IMR-90 (cell line): ENCODE measurements around the gene JCAD. TPM values are rescaled to one million over a fixed set of nuclear protein-coding genes. Genes with fewer than 3 reads are reported as not detected.

Source experiments
- ATAC-seq: fragments of 200-7000 bp; cut with Tn5 transposase; 2 replicates; pipeline ENCODE4 v1.9.1; 2020; ENCODE audit warnings: low read depth, mild to moderate bottlenecking, moderate library complexity
- BruUV-seq: library from RNA; stranded (reverse); fragments of 400-500 nt; replicated peaks from 2 replicates; lab custom pipeline; 2021; lab: Mats Ljungman, UMichigan
- CTCF ChIA-PET: fragments of 300-600 bp; formaldehyde crosslinking; extraction: SDS; loops from one replicate; lab custom pipeline; 2021; ENCODE audit warnings: antibody characterized with exemption; lab: Yijun Ruan, JAX
- POLR2A ChIA-PET: fragments of 300-600 bp; sonication (Branson Sonifier 250); formaldehyde crosslinking; loops from one replicate; lab custom pipeline; 2022; ENCODE audit warnings: antibody characterized with exemption; ENCODE audit not compliant: unreplicated experiment; lab: Charles Lee
- DNase-seq: peaks from one replicate; pipeline ENCODE4 v3.0.0; 2013
- H2AFZ ChIP-seq: replicated peaks from 2 replicates; pipeline ENCODE3; 2013; ENCODE audit warnings: low read length, mild to moderate bottlenecking; ENCODE audit not compliant: poor library complexity
- H2AK5ac ChIP-seq: 2 replicates; pipeline ENCODE4 v1.6.1; 2013; ENCODE audit warnings: low read depth, low read length, inconsistent platforms
- H2AK9ac ChIP-seq: replicated peaks from 2 replicates; pipeline ENCODE3; 2013; ENCODE audit warnings: mild to moderate bottlenecking, low read depth, low read length, moderate library complexity; ENCODE audit not compliant: poor library complexity
- H2BK120ac ChIP-seq: 2 replicates; pipeline ENCODE4 v1.6.1; 2013; ENCODE audit warnings: low read depth, low read length, inconsistent platforms
- H2BK15ac ChIP-seq: 3 replicates; pipeline ENCODE4 v1.6.1; 2013; ENCODE audit warnings: low read depth, low read length, inconsistent platforms
- H2BK20ac ChIP-seq: 2 replicates; pipeline ENCODE4 v1.6.1; 2013; ENCODE audit warnings: low read depth, mild to moderate bottlenecking, inconsistent platforms, low read length, moderate library complexity
- H2BK5ac ChIP-seq: 2 replicates; pipeline ENCODE4 v1.6.1; 2013; ENCODE audit warnings: mild to moderate bottlenecking, low read depth, low read length, inconsistent platforms; ENCODE audit not compliant: poor library complexity, severe bottlenecking
- H3K14ac ChIP-seq: replicated peaks from 2 replicates; pipeline ENCODE4 v1.6.1; 2013; ENCODE audit warnings: low read depth, low read length, inconsistent platforms
- H3K18ac ChIP-seq: 2 replicates; pipeline ENCODE4 v1.6.1; 2013; ENCODE audit warnings: low read depth, low read length, control low read depth
- H3K23ac ChIP-seq: 2 replicates; pipeline ENCODE4 v1.6.1; 2013; ENCODE audit warnings: low read depth, low read length, inconsistent platforms
- H3K27ac ChIP-seq: 2 replicates; pipeline ENCODE4 v1.5.1; 2013; ENCODE audit warnings: mild to moderate bottlenecking, control low read depth, low read length; ENCODE audit not compliant: insufficient read depth
- H3K27me3 ChIP-seq: 2 replicates; pipeline ENCODE4 v1.6.1; 2013; ENCODE audit warnings: low read length; ENCODE audit not compliant: control insufficient read depth, insufficient read depth
- H3K36me3 ChIP-seq: 2 replicates; pipeline ENCODE4 v1.6.1; 2013; ENCODE audit warnings: low read length, mixed read lengths; ENCODE audit not compliant: control insufficient read depth, insufficient read depth
- H3K4ac ChIP-seq: 2 replicates; pipeline ENCODE4 v1.6.1; 2013; ENCODE audit warnings: low read depth, low read length, inconsistent platforms
- H3K4me1 ChIP-seq: 2 replicates; pipeline ENCODE4 v1.6.1; 2013; ENCODE audit warnings: low read length, mixed read lengths; ENCODE audit not compliant: control insufficient read depth, insufficient read depth
- H3K4me2 ChIP-seq: 2 replicates; pipeline ENCODE4 v1.6.1; 2013; ENCODE audit warnings: low read depth, mild to moderate bottlenecking, control low read depth, low read length, moderate library complexity
- H3K4me3 ChIP-seq: 2 replicates; pipeline ENCODE4 v1.5.1; 2013; ENCODE audit warnings: low read depth, mild to moderate bottlenecking, control low read depth, low read length, moderate library complexity; ENCODE audit not compliant: insufficient read depth
- H3K56ac ChIP-seq: 2 replicates; pipeline ENCODE4 v1.6.1; 2013; ENCODE audit warnings: low read length, inconsistent platforms; ENCODE audit not compliant: insufficient read depth; ENCODE audit errors: extremely low read depth
- H3K79me1 ChIP-seq, 2 experiments: 2 replicates each; pipeline ENCODE4 v1.6.1; 2013; ENCODE audit warnings: low read length in 2 of 2, inconsistent platforms in 1 of 2, low read depth in 1 of 2
- H3K9ac ChIP-seq: 2 replicates; pipeline ENCODE4 v1.6.1; 2013; ENCODE audit warnings: low read depth, low read length, control low read depth
- H3K9me1 ChIP-seq: 2 replicates; pipeline ENCODE4 v1.6.1; 2013; ENCODE audit warnings: low read length, inconsistent platforms; ENCODE audit not compliant: insufficient read depth
- H3K9me3 ChIP-seq: 2 replicates; pipeline ENCODE4 v1.6.1; 2013; ENCODE audit warnings: low read length; ENCODE audit not compliant: control insufficient read depth, insufficient read depth
- H4K20me1 ChIP-seq: 2 replicates; pipeline ENCODE4 v1.6.1; 2013; ENCODE audit warnings: low read length, inconsistent platforms; ENCODE audit not compliant: insufficient read depth
- H4K5ac ChIP-seq: 2 replicates; pipeline ENCODE4 v1.6.1; 2013; ENCODE audit warnings: mild to moderate bottlenecking, low read depth, low read length, control low read depth
- H4K8ac ChIP-seq, 2 experiments: 2 replicates each; pipeline ENCODE4 v1.6.1; 2013; ENCODE audit warnings: low read depth in 2 of 2, low read length in 2 of 2, control low read depth in 1 of 2, inconsistent platforms in 1 of 2
- H4K91ac ChIP-seq: 2 replicates; pipeline ENCODE4 v1.6.1; 2013; ENCODE audit warnings: low read depth, low read length, inconsistent platforms; ENCODE audit not compliant: insufficient read depth
- BHLHE40 ChIP-seq: fragments of 150-350 bp; IDR thresholded peaks from 2 replicates; pipeline ENCODE4 v1.6.1; 2016; ENCODE audit warnings: mild to moderate bottlenecking, low read depth, low read length
- CEBPB ChIP-seq: IDR thresholded peaks from 2 replicates; pipeline ENCODE4 v1.6.1; 2012; ENCODE audit warnings: low read depth, low read length, improper control_type of control experiment
- CHD1 ChIP-seq: IDR thresholded peaks from 2 replicates; pipeline ENCODE4 v1.6.1; 2012; ENCODE audit warnings: low read depth, low read length, improper control_type of control experiment
- CTCF ChIP-seq: conservative IDR thresholded peaks from 2 replicates; pipeline ENCODE4 v1.5.1; 2012; ENCODE audit warnings: mild to moderate bottlenecking, low read depth, low read length, improper control_type of control experiment
- ELK1 ChIP-seq: fragments of 150-350 bp; IDR thresholded peaks from 2 replicates; pipeline ENCODE4 v1.6.1; 2016; ENCODE audit warnings: low read depth, mild to moderate bottlenecking, low read length, moderate library complexity, borderline replicate concordance
- FOS ChIP-seq: fragments of 150-350 bp; IDR thresholded peaks from 2 replicates; pipeline ENCODE4 v1.6.1; 2016; ENCODE audit warnings: low read depth, low read length
- MAFK ChIP-seq: IDR thresholded peaks from 2 replicates; pipeline ENCODE4 v1.6.1; 2012; ENCODE audit warnings: low read depth, low read length, improper control_type of control experiment
- MAZ ChIP-seq: IDR thresholded peaks from 2 replicates; pipeline ENCODE4 v1.6.1; 2012; ENCODE audit warnings: low read depth, mild to moderate bottlenecking, low read length, improper control_type of control experiment, moderate library complexity, borderline replicate concordance
- NFE2L2 ChIP-seq: fragments of 150-350 bp; IDR thresholded peaks from 2 replicates; pipeline ENCODE4 v1.6.1; 2016; ENCODE audit warnings: low read depth, mild to moderate bottlenecking, low read length
- POLR2A ChIP-seq: IDR thresholded peaks from 2 replicates; pipeline ENCODE4 v1.6.1; 2012; ENCODE audit warnings: mild to moderate bottlenecking, low read depth, low read length
- RCOR1 ChIP-seq: IDR thresholded peaks from 2 replicates; pipeline ENCODE4 v1.6.1; 2012; ENCODE audit warnings: mild to moderate bottlenecking, low read length, improper control_type of control experiment; ENCODE audit not compliant: insufficient replicate concordance
- RFX5 ChIP-seq: IDR thresholded peaks from 2 replicates; pipeline ENCODE4 v1.8.0; 2012; ENCODE audit warnings: low read depth, mild to moderate bottlenecking, low read length, moderate library complexity
- SMC3 ChIP-seq: fragments of 150-350 bp; IDR thresholded peaks from 2 replicates; pipeline ENCODE4 v1.6.1; 2016; ENCODE audit warnings: low read depth, mild to moderate bottlenecking, antibody characterized with exemption, low read length, moderate library complexity
- USF2 ChIP-seq: fragments of 150-350 bp; IDR thresholded peaks from 2 replicates; pipeline ENCODE4 v1.6.1; 2017; ENCODE audit warnings: mild to moderate bottlenecking, antibody characterized with exemption, low read length, low read depth
- WGBS, 2 experiments: methylation state at CpG; one replicate each; pipeline versions ENCODE4 v1.1.5 to v1.1.7; 2013; ENCODE audit warnings: missing lambda C conversion rate in 2 of 2; ENCODE audit not compliant: insufficient read length in 1 of 2; ENCODE audit errors: extremely low coverage in 2 of 2; 5-methylcytosine and 5-hydroxymethylcytosine counted together
- dilution Hi-C: fragments of 300-500 bp; cut with HindIII; formaldehyde crosslinking; loops from one replicate; pipeline ENCODE4 v1.14.3; 2018; ENCODE audit warnings: low sequenced_read_pairs; ENCODE audit not compliant: unreplicated experiment
- in situ Hi-C: fragments of 300-500 bp; cut with MboI; formaldehyde crosslinking; loops from 3 replicates; pipeline ENCODE4 v1.14.3; 2019; ENCODE audit warnings: low sequenced_read_pairs, inconsistent platforms, mixed read lengths
- intact Hi-C: fragments of 100-400 bp; cut with micrococcal nuclease; formaldehyde crosslinking; loops from 2 replicates; pipeline ENCODE4 v1.10.0; 2022
- polyA plus RNA-seq, 3 experiments: library from polyadenylated mRNA; depleted of rRNA; stranded (reverse); fragments of >200 nt; gene quantifications; 2 replicates each; pipeline ENCODE4 v1.2.3, GENCODE V29; 2012; ENCODE audit warnings: low replicate concordance in 1 of 3
- total RNA-seq: library from RNA; depleted of rRNA; stranded (reverse); fragments of >200 nt; gene quantifications from 2 replicates; pipeline ENCODE4 v1.2.3, GENCODE V29; 2012

The JCAD gene
- total and polyA plus RNA-seq, 2 of the 4 experiments (the other 2 are of a cell fraction): 15.9 to 16.8 TPM

- H3K18ac ChIP-seq: no peak overlapping the region
- DNase-seq (no peak), ATAC-seq (no peak)
- dilution Hi-C loops (no loop called here), in situ Hi-C loops (no loop called here), intact Hi-C loops (no loop called here)
- H2AK9ac ChIP-seq: no peak overlapping the region
- H4K91ac ChIP-seq: no peak overlapping the region
- no peak overlapping the region for H3K9ac ChIP-seq
- no peak overlapping the region for H2AFZ ChIP-seq
- H2AK5ac ChIP-seq: no peak overlapping the region
- no peak overlapping the region for H2BK120ac ChIP-seq
- H3K27ac ChIP-seq: no peak overlapping the region
- no peak overlapping the region for H3K14ac ChIP-seq
- H4K20me1 ChIP-seq: no peaks in the 10 kb centered on the region
- H3K9me3 ChIP-seq: no peaks in the 10 kb centered on the region
- H3K56ac ChIP-seq: no peak overlapping the region
- WGBS, 2 experiments: 92% methylated on average over 2 of the region's 6 CpGs; no CpG with 5 or more reads in 1 of the 2 experiments
- H3K4ac ChIP-seq: no peak overlapping the region
- H2BK15ac ChIP-seq: no peak overlapping the region
- H3K4me1 ChIP-seq: no peaks in the 10 kb centered on the region
- no peaks in the 10 kb centered on the region for H3K9me1 ChIP-seq
- H2BK20ac ChIP-seq: no peak overlapping the region
- H3K4me3 ChIP-seq: no peak overlapping the region
- H3K23ac ChIP-seq: no peak overlapping the region
- ChIA-PET POLR2A (no interaction called here), CTCF (interaction anchor here (0.7 kb wide), 1 partner anchor 16 kb away, joined by 4 read pairs; no protein-coding TSS in a partner anchor)
- no peak overlapping the region for H3K4me2 ChIP-seq
- peaks cover 4% of the 10 kb centered on the region for H3K27me3 ChIP-seq
- TF ChIP-seq CTCF (no peak), MAFK (no peak), ELK1 (no peak), USF2 (no peak), SMC3 (no peak), NFE2L2 (no peak), CEBPB (no peak), RFX5 (no peak), MAZ (no peak), BHLHE40 (no peak), CHD1 (no peak), FOS (no peak), RCOR1 (no peak), POLR2A (no peak)
- no peak overlapping the region for H2BK5ac ChIP-seq
- no peaks in the 10 kb centered on the region for H3K36me3 ChIP-seq
- no peak overlapping the region for H4K8ac ChIP-seq
- no peaks in the 10 kb centered on the region for H3K79me1 ChIP-seq
- H4K5ac ChIP-seq: no peak overlapping the region
- no TSS peak for BruUV-seq
Measured at GRCh38 chr10:30075481-30075880, 16.1 kb upstream of the JCAD start.
